Measurements from ENCODE around the gene KRT23. TPM values are rescaled to one million over a fixed set of nuclear protein-coding genes. Genes with fewer than 3 reads are reported as not detected.

The KRT23 gene
- total RNA-seq, 1 experiment from 2014 or later: not detected

DNA sequence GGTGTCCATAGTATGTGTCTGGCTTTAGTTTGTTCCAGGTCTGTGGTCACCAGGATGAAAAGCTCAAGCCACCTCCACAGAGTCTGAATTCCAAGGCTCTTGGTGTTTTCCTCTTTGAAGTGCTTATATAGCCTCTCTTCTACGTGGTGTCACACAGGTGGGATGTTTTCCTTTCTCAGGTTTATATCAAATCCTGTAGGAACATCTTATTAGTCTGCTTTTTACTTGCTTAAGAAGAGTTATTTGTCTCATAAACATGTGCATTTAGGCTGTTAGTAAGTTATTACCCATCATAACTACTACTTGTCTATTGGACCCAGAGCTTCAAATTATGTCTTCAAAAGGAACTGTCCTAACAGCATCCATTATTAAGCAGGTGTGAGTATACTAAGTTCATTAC is 29.4 kb upstream of the KRT23 start, which contains the start of gene KRT39:
Gene KRT39 (minus strand): TSS at position 101 of the 400 bp plus-strand sequence. CDS start 92 bp downstream, at position 9.
- Histone ChIP-seq H3K56ac (ENCODE audit: insufficient read length, low read depth, low read length) (no peak within 1 kb of the TSS), H2BK15ac (ENCODE audit: low read depth, low read length) (no peak within 1 kb of the TSS), H2BK20ac (ENCODE audit: low read depth, low read length, poor library complexity, severe bottlenecking) (no peak within 1 kb of the TSS), H3K27ac (ENCODE audit: insufficient read length, low read depth, low read length) (no peak within 1 kb of the TSS), H2BK120ac (ENCODE audit: low read depth, low read length, poor library complexity, severe bottlenecking) (no peak within 1 kb of the TSS), H3K23ac (ENCODE audit: insufficient read length, low read depth, low read length) (no peak within 1 kb of the TSS), H4K8ac (replicated peaks; ENCODE audit: insufficient read length, low read depth, low read length) (no peak within 1 kb of the TSS), H3K9ac (ENCODE audit: extremely low read depth, insufficient read length, low read length) (no peak within 1 kb of the TSS), H3K14ac (ENCODE audit: insufficient read depth, low read length) (no peak within 1 kb of the TSS), H3K4ac (ENCODE audit: low read depth, low read length) (no peak within 1 kb of the TSS), H3K4me1 (ENCODE audit: insufficient read depth, low read length) (no peaks in the 10 kb centered on the region), H3K4me2 (ENCODE audit: insufficient read depth, insufficient read length, low read length) (no peak within 1 kb of the TSS), H4K20me1 (ENCODE audit: control insufficient read depth, insufficient read depth, insufficient read length) (no peaks in the 10 kb centered on the region), H3K27me3 (ENCODE audit: insufficient read depth, low read length) (no peaks in the 10 kb centered on the region), H3K79me1 (ENCODE audit: insufficient read depth, low read depth, low read length, poor library complexity, severe bottlenecking) (no peaks in the 10 kb centered on the region), H2AK5ac (ENCODE audit: insufficient read length, low read length) (no peak within 1 kb of the TSS), H2AFZ (ENCODE audit: low read length) (no peak within 1 kb of the TSS), H4K5ac (ENCODE audit: insufficient read length, low read depth, low read length) (no peak within 1 kb of the TSS), H2BK12ac (ENCODE audit: insufficient read length, low read depth, low read length) (no peak within 1 kb of the TSS), H3K79me2 (ENCODE audit: insufficient read depth, low read length) (no peaks in the 10 kb centered on the region), H3K9me3 (ENCODE audit: control insufficient read depth, low read depth, low read length) (no peaks in the 10 kb centered on the region), H3T11ph (ENCODE audit: low read length) (no peak within 1 kb of the TSS), H3K23me2 (ENCODE audit: insufficient read length, low read depth, low read length, poor library complexity, severe bottlenecking) (no peaks in the 10 kb centered on the region), H3K18ac (ENCODE audit: insufficient read length, low read depth, low read length) (no peak within 1 kb of the TSS), H4K91ac (ENCODE audit: insufficient read length, low read depth, low read length) (no peak within 1 kb of the TSS), H2BK5ac (ENCODE audit: insufficient read length, low read length) (no peak within 1 kb of the TSS)
- WGBS (ENCODE audit: extremely low coverage, insufficient read length, low lambda C conversion rate): no CpG with 5 or more reads among the region's 1 CpG
- H3K36me3 Mint-ChIP-seq (ENCODE audit: insufficient read depth in 1 of 3, low read depth in 3 of 3): 0 out of 7 replicates have a peak, but pooled peaks cover 0 to 3% (median 0%) of the 10 kb centered on the region in 3 experiments
- no peak within 1 kb of the TSS for H3K4me3 Mint-ChIP-seq
- no peaks in the 10 kb centered on the region for H3K4me1 Mint-ChIP-seq
- peaks cover 0 to 3% of the 10 kb centered on the region in 2 experiments; a peak in 1 of 5 replicates for H3K9me3 Mint-ChIP-seq
- no peak for DNase-seq
- peak within 1 kb of the TSS in 1 of 3 experiments; percentile 65; a peak in 1 of 7 replicates for H3K27ac Mint-ChIP-seq
- H3K27me3 Mint-ChIP-seq (ENCODE audit: low read depth): no peaks in the 10 kb centered on the region; the same call in none of the 2 replicates
- TF ChIP-seq, protein P1, sequence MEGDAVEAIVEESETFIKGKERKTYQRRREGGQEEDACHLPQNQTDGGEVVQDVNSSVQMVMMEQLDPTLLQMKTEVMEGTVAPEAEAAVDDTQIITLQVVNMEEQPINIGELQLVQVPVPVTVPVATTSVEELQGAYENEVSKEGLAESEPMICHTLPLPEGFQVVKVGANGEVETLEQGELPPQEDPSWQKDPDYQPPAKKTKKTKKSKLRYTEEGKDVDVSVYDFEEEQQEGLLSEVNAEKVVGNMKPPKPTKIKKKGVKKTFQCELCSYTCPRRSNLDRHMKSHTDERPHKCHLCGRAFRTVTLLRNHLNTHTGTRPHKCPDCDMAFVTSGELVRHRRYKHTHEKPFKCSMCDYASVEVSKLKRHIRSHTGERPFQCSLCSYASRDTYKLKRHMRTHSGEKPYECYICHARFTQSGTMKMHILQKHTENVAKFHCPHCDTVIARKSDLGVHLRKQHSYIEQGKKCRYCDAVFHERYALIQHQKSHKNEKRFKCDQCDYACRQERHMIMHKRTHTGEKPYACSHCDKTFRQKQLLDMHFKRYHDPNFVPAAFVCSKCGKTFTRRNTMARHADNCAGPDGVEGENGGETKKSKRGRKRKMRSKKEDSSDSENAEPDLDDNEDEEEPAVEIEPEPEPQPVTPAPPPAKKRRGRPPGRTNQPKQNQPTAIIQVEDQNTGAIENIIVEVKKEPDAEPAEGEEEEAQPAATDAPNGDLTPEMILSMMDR (conservative IDR thresholded peaks at IDR 0.05): no peak

Measured in H9 (cell line).